AG04449 (cell line): ENCODE measurements around the gene RAP2B.
"Not testable (repeated sequence)": the region's sequence is repeated elsewhere in the genome, so short reads cannot be mapped to it uniquely, and the experiment has no call there.

ENCODE experiments used
- CTCF ChIA-PET: fragments of 350-600 bp; formaldehyde crosslinking; extraction: SDS; loops from one replicate; lab custom pipeline; 2021; ENCODE audit warnings: antibody characterized with exemption; lab: Yijun Ruan, JAX
- POLR2A ChIA-PET: fragments of 400-600, 350-600 bp; formaldehyde crosslinking; extraction: SDS; loops from one replicate; lab custom pipeline; 2020; ENCODE audit warnings: antibody characterized with exemption, inconsistent platforms; lab: Yijun Ruan, JAX
- DNase-seq: peaks from one replicate; pipeline ENCODE4 v3.0.0-alpha.2; 2010; ENCODE audit warnings: low read depth, low spot score
- H3K4me3 ChIP-seq: 2 replicates; pipeline ENCODE4 v1.5.1; 2011; ENCODE audit warnings: low read depth, mild to moderate bottlenecking, control low read depth, low read length
- TF ChIP-seq, protein P1 (sequence below): IDR thresholded peaks from one replicate; pipeline ENCODE4 v1.5.1; 2011; ENCODE audit warnings: mild to moderate bottlenecking, moderate library complexity, low read length, control low read depth, inconsistent platforms; ENCODE audit not compliant: insufficient read depth; ENCODE audit errors: missing control alignments

RAP2B gene

DNA sequence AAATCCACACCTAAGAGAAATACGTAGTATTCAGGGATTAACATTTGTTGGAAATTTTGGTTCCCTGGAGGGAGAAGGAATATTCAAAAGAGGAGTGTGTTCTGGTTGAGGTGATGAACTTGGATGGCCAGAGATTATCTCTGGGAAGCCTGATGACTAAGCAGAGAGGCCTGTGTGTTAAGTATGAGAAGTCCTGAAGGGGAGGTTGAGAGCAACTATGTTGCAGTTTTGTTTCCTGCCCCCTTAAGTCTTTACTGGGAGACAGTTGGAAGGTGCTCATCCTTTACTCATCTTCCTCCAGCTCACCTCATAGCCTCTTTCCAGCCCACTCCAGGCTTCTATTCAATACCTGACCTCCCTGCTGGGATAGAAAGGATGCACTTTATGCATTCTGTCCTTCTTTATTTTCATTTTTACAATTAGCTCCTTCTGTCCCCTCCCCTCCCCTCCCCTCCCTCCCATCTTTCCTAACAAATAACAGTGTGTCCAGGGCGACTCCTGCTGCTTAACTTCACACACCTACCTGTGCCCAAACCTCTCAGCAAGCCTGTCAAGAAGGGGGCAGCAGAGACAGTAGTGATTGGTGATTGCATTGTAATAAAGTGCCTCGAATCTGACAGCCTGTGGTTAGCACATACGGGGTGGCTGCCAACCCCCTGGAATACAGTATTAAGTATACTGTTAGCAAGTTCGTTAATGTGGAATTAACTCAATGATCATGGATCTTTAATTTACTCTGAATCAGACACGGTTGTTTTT lies 11.9 kb downstream of the RAP2B start:
- POLR2A ChIA-PET, result interaction anchor here (0.6 kb wide), 2 partner anchors 13 to 15 kb away, joined by 3 read pairs; no protein-coding TSS in a partner anchor
- DNase-seq, result peak; percentile 31
- CTCF ChIA-PET, result interaction anchor here (1.1 kb wide), 1 partner anchor 9 kb away, joined by 5 read pairs; no protein-coding TSS in a partner anchor
- TF ChIP-seq, protein P1, sequence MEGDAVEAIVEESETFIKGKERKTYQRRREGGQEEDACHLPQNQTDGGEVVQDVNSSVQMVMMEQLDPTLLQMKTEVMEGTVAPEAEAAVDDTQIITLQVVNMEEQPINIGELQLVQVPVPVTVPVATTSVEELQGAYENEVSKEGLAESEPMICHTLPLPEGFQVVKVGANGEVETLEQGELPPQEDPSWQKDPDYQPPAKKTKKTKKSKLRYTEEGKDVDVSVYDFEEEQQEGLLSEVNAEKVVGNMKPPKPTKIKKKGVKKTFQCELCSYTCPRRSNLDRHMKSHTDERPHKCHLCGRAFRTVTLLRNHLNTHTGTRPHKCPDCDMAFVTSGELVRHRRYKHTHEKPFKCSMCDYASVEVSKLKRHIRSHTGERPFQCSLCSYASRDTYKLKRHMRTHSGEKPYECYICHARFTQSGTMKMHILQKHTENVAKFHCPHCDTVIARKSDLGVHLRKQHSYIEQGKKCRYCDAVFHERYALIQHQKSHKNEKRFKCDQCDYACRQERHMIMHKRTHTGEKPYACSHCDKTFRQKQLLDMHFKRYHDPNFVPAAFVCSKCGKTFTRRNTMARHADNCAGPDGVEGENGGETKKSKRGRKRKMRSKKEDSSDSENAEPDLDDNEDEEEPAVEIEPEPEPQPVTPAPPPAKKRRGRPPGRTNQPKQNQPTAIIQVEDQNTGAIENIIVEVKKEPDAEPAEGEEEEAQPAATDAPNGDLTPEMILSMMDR, result no peak
- H3K4me3 ChIP-seq, result no peak overlapping the region

DNA sequence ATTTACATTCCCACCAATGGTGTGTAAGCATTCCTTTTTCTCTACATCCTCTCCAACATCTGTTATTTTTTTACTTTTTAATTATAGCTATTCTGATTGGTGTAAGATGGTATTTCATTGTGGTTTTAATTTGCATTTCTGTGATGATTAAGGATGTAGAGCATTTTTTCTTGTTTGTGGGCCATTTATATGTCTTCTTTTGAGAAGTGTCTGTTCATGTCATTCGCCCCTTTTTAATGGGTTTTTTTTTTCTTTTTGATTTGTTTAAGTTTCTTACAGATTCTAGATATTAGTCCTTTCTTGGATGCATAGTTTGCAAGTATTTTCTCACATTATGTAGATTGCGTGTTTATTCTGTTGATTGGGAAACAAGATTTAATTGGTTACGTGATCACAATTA lies 14.2 kb downstream of the RAP2B start:
- ChIA-PET POLR2A (no interaction called here), CTCF (no interaction called here)

DNA sequence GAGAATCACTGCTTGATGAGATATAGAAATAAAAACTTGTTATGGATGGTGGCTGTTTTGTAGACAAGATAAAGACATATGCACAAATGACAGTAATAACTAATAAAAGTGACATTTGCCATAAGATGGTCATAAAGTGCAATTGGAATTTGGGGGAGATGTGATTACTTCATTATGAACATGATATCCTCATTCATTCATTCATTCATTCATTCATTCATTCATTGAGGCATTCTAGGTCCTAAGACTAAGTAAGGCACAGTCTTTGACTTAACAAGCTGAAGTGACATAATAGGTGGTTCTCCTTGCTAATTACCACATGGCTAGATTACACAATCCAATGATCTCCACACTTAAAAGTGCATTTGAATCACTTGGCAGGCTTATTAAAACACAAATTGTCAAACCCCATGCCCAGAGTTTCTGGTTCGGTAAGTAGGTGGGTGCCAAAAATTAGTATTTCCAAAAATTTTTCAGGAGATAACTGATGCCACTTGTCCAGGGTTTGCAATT lies 18.9 kb downstream of the RAP2B start:
- TF ChIP-seq, protein P1, result no peak
- POLR2A ChIA-PET, result no interaction called here
- DNase-seq, result no peak
- CTCF ChIA-PET, result no interaction called here
- no peak overlapping the region for H3K4me3 ChIP-seq

More for the DNA sequence above, 14.2 kb downstream of the RAP2B start:
- no peak overlapping the region for H3K4me3 ChIP-seq
- DNase-seq, result no peak
- TF ChIP-seq, protein P1, result no peak

DNA sequence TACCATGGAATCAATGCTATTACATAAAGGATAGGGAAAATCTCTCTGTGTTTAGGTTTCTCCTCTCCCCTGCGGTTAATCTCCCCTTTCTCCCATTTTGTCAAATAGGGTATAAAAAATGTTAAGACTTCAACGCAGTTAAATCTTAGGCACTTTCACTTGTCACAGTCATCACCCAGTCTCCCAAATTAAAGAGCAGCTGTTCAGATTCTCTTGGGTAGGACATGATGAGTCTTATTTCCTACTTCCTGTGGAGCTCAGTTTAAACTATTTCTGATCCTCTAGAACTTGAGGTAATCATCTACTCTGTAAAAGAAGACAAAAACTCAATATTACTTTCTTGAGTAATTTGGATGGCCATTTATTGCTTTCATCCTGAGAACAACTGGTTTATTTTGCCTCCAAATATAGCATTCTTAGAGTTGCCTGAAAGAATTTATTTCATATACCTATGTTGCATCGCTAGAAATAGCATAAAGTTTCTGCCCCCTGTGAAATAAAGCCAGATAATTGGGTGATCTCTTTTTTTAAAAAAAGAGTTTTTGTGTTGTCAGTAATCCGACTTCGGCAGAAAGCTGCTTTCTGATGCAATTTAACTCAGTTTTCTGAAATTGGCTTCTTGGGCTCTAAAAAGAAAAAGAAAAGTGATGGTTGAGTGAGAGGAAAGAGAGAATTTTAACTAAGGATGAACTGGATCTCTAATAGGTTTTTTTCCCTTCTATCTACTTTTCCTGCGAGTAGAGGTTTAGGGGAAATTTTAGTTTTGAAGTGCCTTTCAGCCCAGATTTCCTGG lies 20.7 kb downstream of the RAP2B start:
- POLR2A ChIA-PET, result no interaction called here
- DNase-seq, result no peak
- CTCF ChIA-PET, result no interaction called here
- TF ChIP-seq, protein P1, result no peak
- H3K4me3 ChIP-seq, result no peak overlapping the region

DNA sequence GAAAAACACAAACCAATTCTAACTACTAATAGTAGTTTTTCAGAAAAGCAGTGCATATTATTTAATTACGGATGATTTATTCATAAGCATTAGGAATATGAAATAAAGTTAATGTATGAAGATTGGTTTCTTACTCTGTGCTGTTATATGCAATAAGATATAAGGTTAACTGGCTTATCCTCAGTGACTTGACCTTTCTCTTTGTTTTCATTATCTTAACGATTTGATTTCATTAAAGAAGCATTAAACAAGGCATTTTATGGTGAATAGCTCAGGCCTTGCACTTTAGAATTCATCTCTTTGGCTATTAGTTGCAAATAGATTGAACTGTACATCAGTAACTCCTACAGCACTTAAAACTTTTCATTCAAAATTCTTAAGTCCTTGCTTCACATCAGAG lies 28.9 kb downstream of the RAP2B start:
- H3K4me3 ChIP-seq, result no peak overlapping the region
- ChIA-PET CTCF (interaction anchor here (0.7 to 1.5 kb wide), 2 partner anchors 10 to 18 kb away, joined by 3 read pairs; no protein-coding TSS in a partner anchor), POLR2A (no interaction called here)
- no peak for DNase-seq
- TF ChIP-seq, protein P1, result no peak

DNA sequence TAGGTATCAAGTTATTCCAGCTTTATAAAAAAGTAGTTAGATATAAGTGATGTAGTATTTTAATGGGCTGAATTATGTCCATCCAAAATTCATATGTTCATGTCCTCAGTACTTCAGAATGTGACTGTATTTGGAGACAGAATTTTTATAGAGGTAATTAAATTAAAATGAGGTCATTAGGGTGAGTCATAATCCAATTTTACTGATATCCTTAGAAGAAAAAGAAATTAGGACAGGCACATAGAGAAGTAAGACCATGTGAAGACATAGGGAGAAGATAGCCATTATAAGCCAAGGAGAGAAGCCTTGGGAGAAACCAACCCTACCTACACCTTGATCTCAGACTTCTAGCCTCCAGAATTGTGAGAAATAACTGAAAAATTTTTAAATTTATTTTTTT lies 30.3 kb downstream of the RAP2B start:
- CTCF ChIA-PET, result no interaction called here
- no peak overlapping the region for H3K4me3 ChIP-seq
- POLR2A ChIA-PET, result no interaction called here
- DNase-seq, result no peak
- TF ChIP-seq, protein P1, result no peak

DNA sequence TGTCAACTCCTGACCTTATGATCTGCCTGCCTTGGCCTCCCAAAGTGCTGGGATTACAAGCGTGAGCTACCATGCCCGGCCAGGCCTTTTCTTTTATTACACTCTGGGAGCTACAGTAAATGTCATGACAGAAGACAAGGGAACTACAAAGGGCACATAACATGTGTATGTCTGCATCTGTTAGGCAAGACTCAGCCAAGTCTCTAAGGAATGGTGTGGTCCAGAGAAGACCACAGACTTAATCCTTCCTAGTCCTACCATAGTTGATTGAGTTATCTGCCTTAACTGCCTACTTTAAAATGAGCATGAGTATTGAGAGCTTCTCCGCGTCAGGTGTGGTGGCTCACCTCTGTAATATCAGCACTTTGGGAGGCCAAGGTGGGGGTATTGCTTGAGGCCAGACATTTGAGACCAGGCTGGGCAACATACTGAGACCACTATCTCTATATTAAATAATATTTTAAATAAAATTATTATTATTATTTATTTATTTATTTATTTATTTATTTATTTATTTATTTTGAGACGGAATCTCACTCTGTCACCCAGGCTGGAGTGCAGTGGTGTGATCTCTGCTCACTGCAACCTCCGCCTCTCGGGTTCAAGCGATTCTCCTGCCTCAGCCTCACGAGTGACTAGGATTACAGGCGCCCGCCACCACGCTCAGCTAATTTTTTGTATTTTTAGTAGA lies 31.9 kb downstream of the RAP2B start:
- CTCF ChIA-PET, H3K4me3 ChIP-seq, POLR2A ChIA-PET, DNase-seq: not testable (repeated sequence)
